Measurements from ENCODE around the gene DCST2. TPM values are rescaled to one million over a fixed set of nuclear protein-coding genes. Genes with fewer than 3 reads are reported as not detected.

DCST2 gene
- 0.28 TPM for polyA plus RNA-seq (2012; ENCODE audit: insufficient read depth, insufficient read length, low read depth)

- Histone ChIP-seq H3K9me3 (no peaks in the 10 kb centered on the region), H3K4me1 (no peaks in the 10 kb centered on the region), H3K4me3 (ENCODE audit: low read depth, low read length) (no peak within 1 kb of the TSS), H3K36me3 (no peaks in the 10 kb centered on the region), H3K27me3 (no peaks in the 10 kb centered on the region)
- TF ChIP-seq, protein P1, sequence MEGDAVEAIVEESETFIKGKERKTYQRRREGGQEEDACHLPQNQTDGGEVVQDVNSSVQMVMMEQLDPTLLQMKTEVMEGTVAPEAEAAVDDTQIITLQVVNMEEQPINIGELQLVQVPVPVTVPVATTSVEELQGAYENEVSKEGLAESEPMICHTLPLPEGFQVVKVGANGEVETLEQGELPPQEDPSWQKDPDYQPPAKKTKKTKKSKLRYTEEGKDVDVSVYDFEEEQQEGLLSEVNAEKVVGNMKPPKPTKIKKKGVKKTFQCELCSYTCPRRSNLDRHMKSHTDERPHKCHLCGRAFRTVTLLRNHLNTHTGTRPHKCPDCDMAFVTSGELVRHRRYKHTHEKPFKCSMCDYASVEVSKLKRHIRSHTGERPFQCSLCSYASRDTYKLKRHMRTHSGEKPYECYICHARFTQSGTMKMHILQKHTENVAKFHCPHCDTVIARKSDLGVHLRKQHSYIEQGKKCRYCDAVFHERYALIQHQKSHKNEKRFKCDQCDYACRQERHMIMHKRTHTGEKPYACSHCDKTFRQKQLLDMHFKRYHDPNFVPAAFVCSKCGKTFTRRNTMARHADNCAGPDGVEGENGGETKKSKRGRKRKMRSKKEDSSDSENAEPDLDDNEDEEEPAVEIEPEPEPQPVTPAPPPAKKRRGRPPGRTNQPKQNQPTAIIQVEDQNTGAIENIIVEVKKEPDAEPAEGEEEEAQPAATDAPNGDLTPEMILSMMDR (IDR thresholded peaks at IDR 0.05; ENCODE audit: low read depth, low read length) = no peak
- no peak for DNase-seq
Observed at GRCh38 chr1:155033524-155033923, at the start of gene DCST2, which contains the start of gene DCST1. TSS of gene DCST2 (minus strand) at chr1:155033781. CDS start at chr1:155033701, 80 bp downstream. TSS of gene DCST1 (plus strand) at chr1:155033824. CDS start at chr1:155034037, 213 bp downstream.

GRCh38 chr1:155083052-155083541 lies 49.5 kb upstream of the DCST2 start:
- no peaks in the 10 kb centered on the region for H3K36me3 ChIP-seq
- H3K4me3 ChIP-seq (ENCODE audit: low read depth, low read length) = no peak overlapping the region
- peaks cover 42% of the 10 kb centered on the region for H3K27me3 ChIP-seq
- no peak for DNase-seq
- H3K4me1 ChIP-seq = peaks cover 11% of the 10 kb centered on the region
- H3K9me3 ChIP-seq = no peaks in the 10 kb centered on the region
- TF ChIP-seq, protein P1 (IDR thresholded peaks at IDR 0.05; ENCODE audit: low read depth, low read length) = no peak

DNA sequence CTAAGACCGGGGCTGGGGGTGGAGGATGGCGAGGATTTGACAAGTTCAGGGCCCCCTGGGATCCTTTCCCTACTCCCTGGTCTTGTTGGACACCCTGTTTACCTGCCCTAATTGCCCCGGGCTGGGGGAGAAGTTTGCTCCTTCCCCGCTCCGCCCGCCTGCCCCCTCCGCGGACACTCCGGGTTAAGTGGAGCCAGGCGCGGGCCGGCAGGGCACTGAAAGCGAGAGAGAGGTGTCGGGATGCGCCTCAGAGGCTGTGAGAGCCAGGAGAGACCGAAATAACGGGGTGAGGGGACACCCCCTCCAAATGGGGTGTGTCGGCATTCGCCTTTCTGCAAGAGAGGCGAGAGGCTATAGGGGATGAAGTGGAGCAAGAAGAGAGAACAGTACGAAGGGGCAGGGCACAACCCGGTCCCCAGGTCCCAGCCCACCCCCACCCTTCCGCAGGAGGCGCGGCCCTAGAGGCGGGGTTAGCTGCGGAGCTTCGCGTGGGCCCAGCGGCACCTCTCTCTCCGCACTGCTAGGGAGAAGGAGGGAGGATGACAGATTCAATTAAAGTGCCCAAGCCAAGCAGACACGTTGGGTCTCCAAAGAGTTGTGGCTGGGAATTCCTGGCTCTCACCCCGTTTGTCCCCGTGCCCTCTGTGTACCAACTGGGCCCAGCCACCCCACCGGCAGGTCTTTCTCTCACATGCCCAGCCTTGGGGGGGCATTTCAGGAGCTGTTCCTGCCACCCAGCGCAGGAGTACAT lies 48.9 kb upstream of the DCST2 start:
- DNase-seq = no peak
- Histone ChIP-seq H3K27me3 (peaks cover 42% of the 10 kb centered on the region), H3K9me3 (no peaks in the 10 kb centered on the region), H3K4me3 (ENCODE audit: low read depth, low read length) (no peak overlapping the region), H3K36me3 (no peaks in the 10 kb centered on the region), H3K4me1 (peaks cover 15% of the 10 kb centered on the region)
- TF ChIP-seq, protein P1 (IDR thresholded peaks at IDR 0.05; ENCODE audit: low read depth, low read length) = no peak

DNA sequence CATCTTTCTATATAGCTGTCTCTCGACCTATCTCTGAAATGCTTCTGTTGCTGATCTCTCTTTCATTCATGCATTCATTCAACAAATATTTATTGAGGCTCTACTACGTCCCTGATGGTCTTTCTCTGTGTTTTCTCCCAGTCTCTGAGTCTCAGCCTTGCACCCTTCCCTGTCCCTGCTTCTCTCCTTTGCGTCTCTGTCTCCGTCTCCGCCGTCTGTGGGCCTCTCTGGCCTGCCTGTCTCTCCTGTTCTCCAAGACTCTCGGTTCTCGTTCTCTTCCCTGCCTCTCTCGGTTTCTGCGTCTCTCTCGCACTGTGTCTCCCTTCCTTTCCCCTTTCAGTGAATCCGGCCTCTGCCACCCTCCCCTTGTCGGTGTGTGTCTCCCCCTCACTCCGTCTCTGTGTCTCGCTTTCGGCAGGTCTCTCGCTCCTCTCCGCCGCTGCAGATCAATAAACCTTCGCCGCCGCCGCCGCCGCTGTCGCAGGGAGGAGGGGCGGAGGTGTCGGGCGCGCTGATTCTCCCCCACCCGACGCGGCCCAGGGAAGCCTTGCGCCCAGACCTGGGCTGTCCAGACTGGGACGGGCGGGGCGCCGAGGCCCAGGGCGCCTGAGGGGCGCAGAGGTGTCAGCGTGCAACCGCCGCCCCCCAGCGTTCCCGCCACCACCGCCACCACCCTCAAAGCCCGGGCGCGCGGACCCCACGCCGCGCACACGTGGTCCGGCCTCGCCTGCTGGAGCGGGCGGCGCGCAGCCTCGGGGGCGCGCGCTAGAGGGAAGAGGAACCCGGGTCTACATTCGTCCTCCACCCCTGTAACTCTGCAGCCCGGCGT lies 48.1 kb upstream of the DCST2 start:
- Histone ChIP-seq H3K27me3 (peaks cover 42% of the 10 kb centered on the region), H3K36me3 (no peaks in the 10 kb centered on the region), H3K4me1 (peaks cover 19% of the 10 kb centered on the region), H3K4me3 (ENCODE audit: low read depth, low read length) (no peak overlapping the region), H3K9me3 (no peaks in the 10 kb centered on the region)
- TF ChIP-seq, protein P1 (IDR thresholded peaks at IDR 0.05; ENCODE audit: low read depth, low read length) = no peak
- DNase-seq = no peak

GRCh38 chr1:155080312-155081228 lies 47.0 kb upstream of the DCST2 start:
- DNase-seq = peak; percentile 74
- Histone ChIP-seq H3K4me1 (peaks cover 19% of the 10 kb centered on the region), H3K36me3 (no peaks in the 10 kb centered on the region), H3K4me3 (ENCODE audit: low read depth, low read length) (peak overlapping the region; percentile 52), H3K9me3 (no peaks in the 10 kb centered on the region), H3K27me3 (peaks cover 42% of the 10 kb centered on the region)
- TF ChIP-seq, protein P1 (IDR thresholded peaks at IDR 0.05; ENCODE audit: low read depth, low read length) = no peak

Data from BE2C (cell line).